Mucosa of stomach (tissue), 1 donor: ENCODE data around the gene CAP2.
"Not testable (repeated sequence)": the region's sequence is repeated elsewhere in the genome, so short reads cannot be mapped to it uniquely, and the experiment has no call there.

ENCODE experiments used
- H3K27me3 ChIP-seq: one replicate; pipeline ENCODE4 v1.7.0; 2013; ENCODE audit warnings: mild to moderate bottlenecking, low read length; ENCODE audit not compliant: control insufficient read depth, insufficient read depth
- H3K36me3 ChIP-seq: one replicate; pipeline ENCODE4 v1.7.0; 2013; ENCODE audit warnings: low read length; ENCODE audit not compliant: control insufficient read depth, insufficient read depth
- H3K4me1 ChIP-seq: one replicate; pipeline ENCODE4 v1.7.0; 2013; ENCODE audit warnings: mild to moderate bottlenecking, low read length; ENCODE audit not compliant: control insufficient read depth, insufficient read depth
- H3K4me3 ChIP-seq: one replicate; pipeline ENCODE4 v1.7.0; 2013; ENCODE audit warnings: low read length
- H3K9ac ChIP-seq: one replicate; pipeline ENCODE4 v1.7.0; 2013; ENCODE audit warnings: mild to moderate bottlenecking, low read length, moderate library complexity
- H3K9me3 ChIP-seq: one replicate; pipeline ENCODE4 v1.7.0; 2013; ENCODE audit warnings: mild to moderate bottlenecking, low read length, moderate library complexity; ENCODE audit not compliant: control insufficient read depth
- donor health status: Pancreatic carcinoma.

CAP2 gene

GRCh38 chr6:17408081-17408480 is 14.7 kb downstream of the CAP2 start:
- Histone ChIP-seq H3K9ac (no peak overlapping the region), H3K36me3 (no peaks in the 10 kb centered on the region), H3K4me1 (no peaks in the 10 kb centered on the region), H3K9me3 (no peaks in the 10 kb centered on the region), H3K27me3 (no peaks in the 10 kb centered on the region), H3K4me3 (no peak overlapping the region)

- H3K4me1 ChIP-seq, result no peaks in the 10 kb centered on the region
- H3K4me3 ChIP-seq, result no peak overlapping the region
- no peaks in the 10 kb centered on the region for H3K9me3 ChIP-seq
- H3K9ac ChIP-seq, result no peak overlapping the region
- no peaks in the 10 kb centered on the region for H3K27me3 ChIP-seq
- H3K36me3 ChIP-seq, result no peaks in the 10 kb centered on the region
Measured at GRCh38 chr6:17410281-17410680, 16.9 kb downstream of the CAP2 start.

GRCh38 chr6:17413313-17413750 is 19.9 kb downstream of the CAP2 start:
- Histone ChIP-seq H3K36me3 (no peaks in the 10 kb centered on the region), H3K9me3 (no peaks in the 10 kb centered on the region), H3K4me3 (no peak overlapping the region), H3K9ac (no peak overlapping the region), H3K27me3 (no peaks in the 10 kb centered on the region), H3K4me1 (no peaks in the 10 kb centered on the region)

GRCh38 chr6:17414395-17414794 is 21.0 kb downstream of the CAP2 start:
- H3K27me3 ChIP-seq, H3K9ac ChIP-seq, H3K4me3 ChIP-seq, H3K4me1 ChIP-seq, H3K9me3 ChIP-seq, H3K36me3 ChIP-seq: not testable (repeated sequence)

GRCh38 chr6:17415321-17415720 is 21.9 kb downstream of the CAP2 start:
- Histone ChIP-seq H3K36me3 (no peaks in the 10 kb centered on the region), H3K27me3 (no peaks in the 10 kb centered on the region), H3K9me3 (no peaks in the 10 kb centered on the region), H3K4me3 (no peak overlapping the region), H3K9ac (no peak overlapping the region), H3K4me1 (no peaks in the 10 kb centered on the region)

- Histone ChIP-seq H3K4me1 (no peaks in the 10 kb centered on the region), H3K27me3 (no peaks in the 10 kb centered on the region), H3K4me3 (no peak overlapping the region), H3K36me3 (no peaks in the 10 kb centered on the region), H3K9ac (no peak overlapping the region), H3K9me3 (no peaks in the 10 kb centered on the region)
Measured at GRCh38 chr6:17416806-17417205, 23.4 kb downstream of the CAP2 start.

GRCh38 chr6:17417817-17418216 is 24.4 kb downstream of the CAP2 start:
- Histone ChIP-seq H3K36me3 (no peaks in the 10 kb centered on the region), H3K4me1 (no peaks in the 10 kb centered on the region), H3K9me3 (no peaks in the 10 kb centered on the region), H3K27me3 (no peaks in the 10 kb centered on the region), H3K9ac (no peak overlapping the region), H3K4me3 (no peak overlapping the region)

GRCh38 chr6:17418281-17419188 is 25.1 kb downstream of the CAP2 start:
- Histone ChIP-seq H3K4me3 (no peak overlapping the region), H3K9me3 (no peaks in the 10 kb centered on the region), H3K36me3 (no peaks in the 10 kb centered on the region), H3K4me1 (no peaks in the 10 kb centered on the region), H3K9ac (no peak overlapping the region), H3K27me3 (no peaks in the 10 kb centered on the region)

GRCh38 chr6:17419189-17419575 is 25.8 kb downstream of the CAP2 start:
- H3K4me3 ChIP-seq, result no peak overlapping the region
- no peaks in the 10 kb centered on the region for H3K36me3 ChIP-seq
- H3K9me3 ChIP-seq, result no peaks in the 10 kb centered on the region
- H3K9ac ChIP-seq, result no peak overlapping the region
- no peaks in the 10 kb centered on the region for H3K27me3 ChIP-seq
- no peaks in the 10 kb centered on the region for H3K4me1 ChIP-seq

GRCh38 chr6:17420368-17420767 is 27.0 kb downstream of the CAP2 start:
- Histone ChIP-seq H3K27me3 (no peaks in the 10 kb centered on the region), H3K9ac (no peak overlapping the region), H3K4me3 (no peak overlapping the region), H3K4me1 (no peaks in the 10 kb centered on the region), H3K36me3 (no peaks in the 10 kb centered on the region), H3K9me3 (no peaks in the 10 kb centered on the region)

GRCh38 chr6:17421406-17421805 is 28.0 kb downstream of the CAP2 start:
- no peaks in the 10 kb centered on the region for H3K4me1 ChIP-seq
- H3K9me3 ChIP-seq, result no peaks in the 10 kb centered on the region
- no peak overlapping the region for H3K9ac ChIP-seq
- no peaks in the 10 kb centered on the region for H3K36me3 ChIP-seq
- no peak overlapping the region for H3K4me3 ChIP-seq
- no peaks in the 10 kb centered on the region for H3K27me3 ChIP-seq

- Histone ChIP-seq H3K9ac (no peak overlapping the region), H3K9me3 (no peaks in the 10 kb centered on the region), H3K4me1 (no peaks in the 10 kb centered on the region), H3K4me3 (no peak overlapping the region), H3K36me3 (no peaks in the 10 kb centered on the region), H3K27me3 (no peaks in the 10 kb centered on the region)
Measured at GRCh38 chr6:17423026-17423425, 29.6 kb downstream of the CAP2 start.
